ENCODE results near the gene TRIM47. TPM values are rescaled to one million over a fixed set of nuclear protein-coding genes. Genes with fewer than 3 reads are reported as not detected.
A peak's percentile ranks its signal among the peaks of the same experiment; 100 is the strongest.

The TRIM47 gene
- total RNA-seq, 1 experiment from 2014 or later, result 86.7 TPM

- RAD21 ChIA-PET (ENCODE audit: low non-redundant PET in 1 of 2, low total read pairs in 2 of 2, uncharacterized antibody in 2 of 2, unreplicated experiment in 2 of 2), result no interaction called here
- H3K9ac ChIP-seq (ENCODE audit: low read length), result no peak overlapping the region
- no peaks in the 10 kb centered on the region for H3K9me2 ChIP-seq (ENCODE audit: insufficient read depth)
- intact Hi-C loops (cut with micrococcal nuclease), result no loop called here
- no peaks in the 10 kb centered on the region for H4K20me1 ChIP-seq (ENCODE audit: insufficient read depth)
- DNase-seq (ENCODE audit: low read depth, low spot score), result no peak
- H3K4me3 ChIP-seq (replicated peaks in 1 of 2; ENCODE audit: low read depth in 1 of 2, low read length in 2 of 2), result no peak overlapping the region
- no peaks in the 10 kb centered on the region for H3K27me3 ChIP-seq (ENCODE audit: insufficient read depth, low read length)
- BruUV-seq (replicated peaks), result no TSS peak
- TF ChIP-seq JUND (IDR thresholded peaks at IDR 0.05) (no peak), ELF1 (IDR thresholded peaks at IDR 0.05; ENCODE audit: borderline replicate concordance, low read depth) (no peak), EGR1 (IDR thresholded peaks at IDR 0.05; ENCODE audit: low read depth) (no peak), POLR2A (IDR thresholded peaks at IDR 0.05; ENCODE audit: borderline replicate concordance, extremely low read depth, insufficient read depth, insufficient read length) (no peak), RAD21 (IDR thresholded peaks at IDR 0.05; ENCODE audit: low read depth) (no peak), YY1 (IDR thresholded peaks at IDR 0.05; ENCODE audit: extremely low read depth, insufficient replicate concordance, low read depth, low read length) (no peak), POLR2AphosphoS5 (IDR thresholded peaks at IDR 0.05; ENCODE audit: low read depth, low read length) (no peak), SRF (IDR thresholded peaks at IDR 0.05; ENCODE audit: low read depth) (no peak), EZH2phosphoT487 (IDR thresholded peaks at IDR 0.05; ENCODE audit: borderline replicate concordance) (no peak), SIN3A (IDR thresholded peaks at IDR 0.05; ENCODE audit: low read depth) (no peak), FOSL1 (IDR thresholded peaks at IDR 0.05; ENCODE audit: low read depth) (no peak), TCF7L2 (IDR thresholded peaks at IDR 0.05; ENCODE audit: borderline replicate concordance, extremely low read depth, insufficient read depth, insufficient read length) (no peak), EZH2 (IDR thresholded peaks at IDR 0.05) (no peak), ZFX (IDR thresholded peaks at IDR 0.05) (no peak), ATF3 (IDR thresholded peaks at IDR 0.05) (no peak), SP1 (IDR thresholded peaks at IDR 0.05; ENCODE audit: low read depth) (no peak), REST (IDR thresholded peaks at IDR 0.05; ENCODE audit: low read depth) (no peak), ZNF274 (IDR thresholded peaks at IDR 0.05; ENCODE audit: low read depth, low read length) (no peak)
- TF ChIP-seq, protein P1, sequence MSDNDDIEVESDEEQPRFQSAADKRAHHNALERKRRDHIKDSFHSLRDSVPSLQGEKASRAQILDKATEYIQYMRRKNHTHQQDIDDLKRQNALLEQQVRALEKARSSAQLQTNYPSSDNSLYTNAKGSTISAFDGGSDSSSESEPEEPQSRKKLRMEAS (IDR thresholded peaks at IDR 0.05), result no peak
- TF ChIP-seq, protein P2, sequence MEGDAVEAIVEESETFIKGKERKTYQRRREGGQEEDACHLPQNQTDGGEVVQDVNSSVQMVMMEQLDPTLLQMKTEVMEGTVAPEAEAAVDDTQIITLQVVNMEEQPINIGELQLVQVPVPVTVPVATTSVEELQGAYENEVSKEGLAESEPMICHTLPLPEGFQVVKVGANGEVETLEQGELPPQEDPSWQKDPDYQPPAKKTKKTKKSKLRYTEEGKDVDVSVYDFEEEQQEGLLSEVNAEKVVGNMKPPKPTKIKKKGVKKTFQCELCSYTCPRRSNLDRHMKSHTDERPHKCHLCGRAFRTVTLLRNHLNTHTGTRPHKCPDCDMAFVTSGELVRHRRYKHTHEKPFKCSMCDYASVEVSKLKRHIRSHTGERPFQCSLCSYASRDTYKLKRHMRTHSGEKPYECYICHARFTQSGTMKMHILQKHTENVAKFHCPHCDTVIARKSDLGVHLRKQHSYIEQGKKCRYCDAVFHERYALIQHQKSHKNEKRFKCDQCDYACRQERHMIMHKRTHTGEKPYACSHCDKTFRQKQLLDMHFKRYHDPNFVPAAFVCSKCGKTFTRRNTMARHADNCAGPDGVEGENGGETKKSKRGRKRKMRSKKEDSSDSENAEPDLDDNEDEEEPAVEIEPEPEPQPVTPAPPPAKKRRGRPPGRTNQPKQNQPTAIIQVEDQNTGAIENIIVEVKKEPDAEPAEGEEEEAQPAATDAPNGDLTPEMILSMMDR (IDR thresholded peaks at IDR 0.05 in 2 of 3, conservative IDR thresholded peaks at IDR 0.05 in 1 of 3; ENCODE audit: borderline replicate concordance in 1 of 3, insufficient read depth in 1 of 3, low read depth in 2 of 3, low read length in 2 of 3), result no peak
- H3K79me2 ChIP-seq (ENCODE audit: insufficient read depth, low read length), result peaks cover 13% of the 10 kb centered on the region; the same call in 1 of the 2 replicates
- peak overlapping the region; percentile 3; the same call in 1 of the 2 replicates for H3K27ac ChIP-seq (ENCODE audit: low read depth, low read length)
- peaks cover 31 to 54% of the 10 kb centered on the region in 2 experiments for H3K4me1 ChIP-seq (ENCODE audit: control insufficient read depth in 1 of 2, insufficient read depth in 2 of 2, low read length in 2 of 2)
- no peak overlapping the region for H2AFZ ChIP-seq (ENCODE audit: low read depth, low read length, poor library complexity, severe bottlenecking)
- POLR2A ChIA-PET, result no interaction called here
- CTCF ChIA-PET, result interaction anchor here (2.9 kb wide), 1 partner anchor 12 kb away, joined by 10 read pairs; no protein-coding TSS in a partner anchor
- H3K9me3 ChIP-seq (ENCODE audit: control insufficient read depth in 1 of 2, insufficient read depth in 1 of 2, low read depth in 1 of 2, low read length in 2 of 2), result no peaks in the 10 kb centered on the region
- peaks cover 25 to 27% of the 10 kb centered on the region in 2 experiments; a peak in 3 of 4 replicates for H3K36me3 ChIP-seq (ENCODE audit: control insufficient read depth in 1 of 2, insufficient read depth in 2 of 2, low read length in 2 of 2)
- no peak for ATAC-seq
- H3K4me2 ChIP-seq (ENCODE audit: low read length), result no peak overlapping the region
Observed at GRCh38 chr17:75849279-75849646, 29.1 kb downstream of the TRIM47 start.

All from HCT116 (cell line).